HG03175 (cell line): Measurements from ENCODE around the gene PRSS48.
"Not testable (repeated sequence)": the region's sequence is repeated elsewhere in the genome, so short reads cannot be mapped to it uniquely, and the experiment has no call there.

Experiments used
- ATAC-seq: cut with Tn5 transposase; IDR thresholded peaks from one replicate; pipeline ENCODE4 v1.9.1; 2021; ENCODE audit warnings: mild to moderate bottlenecking, moderate library complexity; ENCODE audit not compliant: unreplicated experiment

The PRSS48 gene

GRCh38 chr4:151259752-151260151, 17.2 kb upstream of the PRSS48 start:
- ATAC-seq, result no peak

- no peak for ATAC-seq
Observed at GRCh38 chr4:151260526-151260925, 16.4 kb upstream of the PRSS48 start.

- ATAC-seq, result no peak
Observed at GRCh38 chr4:151263455-151263854, 13.5 kb upstream of the PRSS48 start.

GRCh38 chr4:151266497-151266896, 10.5 kb upstream of the PRSS48 start:
- ATAC-seq, result no peak

- no peak for ATAC-seq
Observed at GRCh38 chr4:151267104-151267503, 9.9 kb upstream of the PRSS48 start.

- no peak for ATAC-seq
Observed at GRCh38 chr4:151267822-151268535, 9.0 kb upstream of the PRSS48 start.

GRCh38 chr4:151268905-151269304, 8.1 kb upstream of the PRSS48 start:
- not testable (repeated sequence) for ATAC-seq

GRCh38 chr4:151284534-151285245, 7.7 kb downstream of the PRSS48 start:
- no peak for ATAC-seq

- ATAC-seq, result no peak
Observed at GRCh38 chr4:151287409-151287808, 10.4 kb downstream of the PRSS48 start.

- no peak for ATAC-seq
Observed at GRCh38 chr4:151291485-151291884, 14.5 kb downstream of the PRSS48 start.

GRCh38 chr4:151292038-151292437, 15.1 kb downstream of the PRSS48 start:
- no peak for ATAC-seq

GRCh38 chr4:151294833-151295496, 18.0 kb downstream of the PRSS48 start:
- ATAC-seq, result no peak

- no peak for ATAC-seq
Observed at GRCh38 chr4:151296227-151296626, 19.3 kb downstream of the PRSS48 start.

GRCh38 chr4:151297170-151297569, 20.2 kb downstream of the PRSS48 start:
- no peak for ATAC-seq

GRCh38 chr4:151302432-151302831, 25.5 kb downstream of the PRSS48 start:
- ATAC-seq, result no peak

- ATAC-seq, result no peak
Observed at GRCh38 chr4:151304226-151304625, 27.3 kb downstream of the PRSS48 start.

GRCh38 chr4:151304755-151305154, 27.8 kb downstream of the PRSS48 start:
- peak; percentile 84 for ATAC-seq

GRCh38 chr4:151310124-151310728, 33.3 kb downstream of the PRSS48 start:
- ATAC-seq, result no peak

- ATAC-seq, result no peak
Observed at GRCh38 chr4:151313306-151314009, 36.5 kb downstream of the PRSS48 start.

- no peak for ATAC-seq
Observed at GRCh38 chr4:151314010-151314355, 37.0 kb downstream of the PRSS48 start.

GRCh38 chr4:151314479-151314878, 37.5 kb downstream of the PRSS48 start:
- ATAC-seq, result no peak
